Astrocyte (in vitro differentiated cells and primary cell): ENCODE data around the gene HOXD10. TPM values are rescaled to one million over a fixed set of nuclear protein-coding genes. Genes with fewer than 3 reads are reported as not detected.
A peak's percentile ranks its signal among the peaks of the same experiment; 100 is the strongest.

ENCODE experiments used
- DNase-seq: peaks from one replicate; pipeline ENCODE4 v3.0.0-alpha.2; 2010; ENCODE audit warnings: low read depth
- FAIRE-seq: peaks from 2 replicates; lab custom pipeline; 2011; peaks lifted over from hg19 to GRCh38; lab: Jason Lieb, UNC
- H2AFZ ChIP-seq: 2 replicates; pipeline ENCODE4 v1.6.0; 2012; ENCODE audit warnings: low read depth, low read length, inconsistent platforms
- H3K27ac ChIP-seq: 2 replicates; pipeline ENCODE4 v1.5.1; 2011; ENCODE audit warnings: low read depth, low read length, inconsistent platforms
- H3K27me3 ChIP-seq: 2 replicates; pipeline ENCODE4 v1.6.0; 2011; ENCODE audit warnings: low read length, inconsistent platforms; ENCODE audit not compliant: insufficient read depth
- H3K36me3 ChIP-seq: 2 replicates; pipeline ENCODE4 v1.5.1; 2011; ENCODE audit warnings: low read length, inconsistent platforms; ENCODE audit not compliant: insufficient read depth
- H3K4me1 ChIP-seq: 2 replicates; pipeline ENCODE4 v1.5.1; 2011; ENCODE audit warnings: low read length, inconsistent platforms; ENCODE audit not compliant: insufficient read depth
- H3K4me2 ChIP-seq: 2 replicates; pipeline ENCODE4 v1.6.0; 2012; ENCODE audit warnings: low read length, inconsistent platforms
- H3K4me3 ChIP-seq: 2 replicates; pipeline ENCODE4 v1.5.1; 2011; ENCODE audit warnings: low read depth, mild to moderate bottlenecking, low read length, inconsistent platforms; ENCODE audit not compliant: insufficient read depth
- H3K79me2 ChIP-seq: 2 replicates; pipeline ENCODE4 v1.6.0; 2012; ENCODE audit warnings: mild to moderate bottlenecking, low read length, inconsistent platforms; ENCODE audit not compliant: insufficient read depth
- H3K9ac ChIP-seq: 2 replicates; pipeline ENCODE4 v1.6.0; 2012; ENCODE audit warnings: mild to moderate bottlenecking, low read length, inconsistent platforms
- H3K9me3 ChIP-seq: 2 replicates; pipeline ENCODE4 v1.5.1; 2012; ENCODE audit warnings: low read depth, mild to moderate bottlenecking, low read length, inconsistent platforms; ENCODE audit not compliant: insufficient read depth
- H4K20me1 ChIP-seq: 2 replicates; pipeline ENCODE4 v1.6.0; 2012; ENCODE audit warnings: low read length, inconsistent platforms; ENCODE audit not compliant: insufficient read depth
- H3K27ac Mint-ChIP-seq: one replicate; pipeline ENCODE4 v1.8.0; 2021; ENCODE audit warnings: mild to moderate bottlenecking, mixed read lengths; ENCODE audit not compliant: unreplicated experiment
- H3K27me3 Mint-ChIP-seq: one replicate; pipeline ENCODE4 v1.8.0; 2021; ENCODE audit warnings: low read depth, mixed read lengths; ENCODE audit not compliant: unreplicated experiment
- H3K36me3 Mint-ChIP-seq: one replicate; pipeline ENCODE4 v1.8.0; 2021; ENCODE audit warnings: low read depth, mixed read lengths; ENCODE audit not compliant: unreplicated experiment
- H3K4me1 Mint-ChIP-seq: one replicate; pipeline ENCODE4 v1.8.0; 2021; ENCODE audit warnings: low read depth, mixed read lengths; ENCODE audit not compliant: unreplicated experiment
- H3K4me3 Mint-ChIP-seq: one replicate; pipeline ENCODE4 v1.8.0; 2021; ENCODE audit warnings: mild to moderate bottlenecking, moderate library complexity, mixed read lengths; ENCODE audit not compliant: unreplicated experiment
- H3K9me3 Mint-ChIP-seq: one replicate; pipeline ENCODE4 v1.8.0; 2021; ENCODE audit warnings: mild to moderate bottlenecking, mixed read lengths; ENCODE audit not compliant: unreplicated experiment
- EZH2 ChIP-seq: IDR thresholded peaks from 2 replicates; pipeline ENCODE4 v1.6.1; 2012; ENCODE audit warnings: mild to moderate bottlenecking, low read length, inconsistent platforms; ENCODE audit not compliant: insufficient read depth
- total RNA-seq: library from RNA; stranded (reverse); gene quantifications from 2 replicates; pipeline ENCODE4 v1.2.1, GENCODE V29; 2021
- TF ChIP-seq, protein P1 (sequence below): IDR thresholded peaks from 2 replicates; pipeline ENCODE4 v1.5.1; 2011; ENCODE audit warnings: low read depth, mild to moderate bottlenecking, inconsistent platforms, low read length, moderate library complexity; ENCODE audit not compliant: insufficient read depth

Gene HOXD10
- total RNA-seq, 1 donor from 2014 or later = not detected

DNA sequence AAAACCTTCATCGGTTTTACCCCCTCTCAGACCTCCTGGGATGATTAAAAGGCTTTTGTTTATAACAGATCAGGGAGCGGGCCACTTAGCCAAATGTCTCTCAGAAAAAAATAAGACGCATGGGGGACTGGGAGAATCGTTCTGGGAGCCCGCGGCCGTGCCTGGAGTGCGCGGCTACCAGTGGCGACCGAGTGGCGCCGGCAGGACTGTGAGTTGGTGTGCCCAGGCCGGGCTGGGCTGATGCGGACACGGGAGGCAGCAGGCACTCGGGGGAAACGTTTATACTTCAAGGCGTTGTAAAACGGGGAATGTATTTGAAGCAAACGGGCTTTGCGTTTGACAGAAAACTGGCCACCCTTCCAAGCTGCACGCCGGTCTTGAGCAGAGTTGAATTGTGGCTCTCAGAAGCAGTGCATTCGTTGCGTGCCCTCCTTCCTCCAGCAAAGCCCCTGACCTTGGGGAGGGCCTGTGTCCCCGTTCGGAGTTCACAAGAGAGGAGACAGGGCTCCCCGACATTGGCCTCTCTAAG is 4.7 kb upstream of the HOXD10 start:
- no peaks in the 10 kb centered on the region for H3K4me1 ChIP-seq
- H3K4me3 ChIP-seq = no peak overlapping the region
- no peak overlapping the region for H2AFZ ChIP-seq
- no peak overlapping the region for H3K27ac ChIP-seq
- no peaks in the 10 kb centered on the region for H3K79me2 ChIP-seq
- peaks cover 81% of the 10 kb centered on the region for H3K27me3 Mint-ChIP-seq
- H3K36me3 ChIP-seq = no peaks in the 10 kb centered on the region
- no peaks in the 10 kb centered on the region for H3K4me1 Mint-ChIP-seq
- DNase-seq = no peak
- H3K27ac Mint-ChIP-seq = no peak overlapping the region
- H3K4me2 ChIP-seq = no peak overlapping the region
- no peak overlapping the region for H3K4me3 Mint-ChIP-seq
- H3K9ac ChIP-seq = no peak overlapping the region
- TF ChIP-seq, protein P1, sequence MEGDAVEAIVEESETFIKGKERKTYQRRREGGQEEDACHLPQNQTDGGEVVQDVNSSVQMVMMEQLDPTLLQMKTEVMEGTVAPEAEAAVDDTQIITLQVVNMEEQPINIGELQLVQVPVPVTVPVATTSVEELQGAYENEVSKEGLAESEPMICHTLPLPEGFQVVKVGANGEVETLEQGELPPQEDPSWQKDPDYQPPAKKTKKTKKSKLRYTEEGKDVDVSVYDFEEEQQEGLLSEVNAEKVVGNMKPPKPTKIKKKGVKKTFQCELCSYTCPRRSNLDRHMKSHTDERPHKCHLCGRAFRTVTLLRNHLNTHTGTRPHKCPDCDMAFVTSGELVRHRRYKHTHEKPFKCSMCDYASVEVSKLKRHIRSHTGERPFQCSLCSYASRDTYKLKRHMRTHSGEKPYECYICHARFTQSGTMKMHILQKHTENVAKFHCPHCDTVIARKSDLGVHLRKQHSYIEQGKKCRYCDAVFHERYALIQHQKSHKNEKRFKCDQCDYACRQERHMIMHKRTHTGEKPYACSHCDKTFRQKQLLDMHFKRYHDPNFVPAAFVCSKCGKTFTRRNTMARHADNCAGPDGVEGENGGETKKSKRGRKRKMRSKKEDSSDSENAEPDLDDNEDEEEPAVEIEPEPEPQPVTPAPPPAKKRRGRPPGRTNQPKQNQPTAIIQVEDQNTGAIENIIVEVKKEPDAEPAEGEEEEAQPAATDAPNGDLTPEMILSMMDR = no peak
- peak; percentile 90 for TF ChIP-seq EZH2
- H3K27me3 ChIP-seq = peaks cover 92% of the 10 kb centered on the region
- peaks cover 1% of the 10 kb centered on the region for H3K36me3 Mint-ChIP-seq
- no peaks in the 10 kb centered on the region for H4K20me1 ChIP-seq
- FAIRE-seq = no peak
- H3K9me3 ChIP-seq = peaks cover 10% of the 10 kb centered on the region
- peaks cover 17% of the 10 kb centered on the region for H3K9me3 Mint-ChIP-seq

DNA sequence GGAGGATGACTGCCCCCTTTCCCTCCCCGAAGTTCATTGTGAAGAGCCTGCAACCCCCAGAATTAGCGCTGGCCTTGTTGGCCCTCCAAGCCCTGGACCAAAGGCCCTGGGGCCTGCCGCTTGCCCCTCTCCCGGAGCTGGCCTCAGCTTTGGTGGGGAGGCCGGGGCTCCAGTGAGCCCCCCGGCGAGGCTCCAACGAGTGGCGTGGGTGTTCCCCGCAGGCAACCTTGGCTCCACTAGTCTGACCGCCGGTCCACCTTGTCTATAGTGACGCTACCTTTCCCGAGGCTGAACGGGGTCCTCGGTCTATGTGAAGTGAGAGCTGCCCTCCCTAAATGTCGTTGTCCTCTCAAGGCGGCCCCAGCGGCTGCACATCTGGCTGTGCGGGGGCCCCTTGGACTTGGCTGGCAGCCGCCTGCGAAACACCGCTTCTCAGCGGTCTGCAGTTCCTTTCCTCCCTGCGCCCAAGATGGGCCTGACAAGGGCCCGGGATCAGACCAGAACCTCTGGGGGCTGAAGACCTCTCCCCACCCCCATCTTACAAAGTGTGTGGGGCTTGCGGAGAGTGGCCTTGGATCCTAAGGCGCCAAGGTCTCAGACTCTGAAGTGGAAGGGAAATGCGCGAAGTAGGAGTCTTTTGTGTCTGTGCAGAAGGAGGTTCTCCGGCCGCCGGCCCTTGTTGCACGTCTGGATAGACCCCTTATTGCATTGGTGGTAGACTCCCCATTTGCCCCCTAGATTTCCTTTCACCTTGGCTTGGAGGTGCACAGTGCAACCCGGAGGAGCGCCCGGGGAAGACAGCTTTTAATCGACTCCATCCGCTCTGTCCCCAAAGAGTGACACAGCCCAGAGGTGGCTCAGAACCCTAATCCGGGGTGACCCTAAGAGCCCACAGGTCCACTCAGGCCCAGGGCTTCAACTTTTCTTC is 3.9 kb upstream of the HOXD10 start:
- DNase-seq (no peak), FAIRE-seq (no peak)
- Mint-ChIP-seq H3K4me1 (no peaks in the 10 kb centered on the region), H3K4me3 (no peak overlapping the region), H3K27me3 (peaks cover 84% of the 10 kb centered on the region), H3K27ac (no peak overlapping the region), H3K9me3 (peaks cover 20% of the 10 kb centered on the region), H3K36me3 (peaks cover 2% of the 10 kb centered on the region)
- Histone ChIP-seq H3K4me1 (no peaks in the 10 kb centered on the region), H3K4me3 (no peak overlapping the region), H3K4me2 (no peak overlapping the region), H3K9ac (no peak overlapping the region), H3K9me3 (peaks cover 6% of the 10 kb centered on the region), H3K79me2 (no peaks in the 10 kb centered on the region), H3K27me3 (peaks cover 95% of the 10 kb centered on the region), H3K36me3 (no peaks in the 10 kb centered on the region), H3K27ac (no peak overlapping the region), H4K20me1 (no peaks in the 10 kb centered on the region), H2AFZ (no peak overlapping the region)
- TF ChIP-seq EZH2 = peak; percentile 90
- TF ChIP-seq, protein P1 = no peak
